ENCODE data around the gene RDH14.
A peak's percentile ranks its signal among the peaks of the same experiment; 100 is the strongest.

The RDH14 gene

GRCh38 chr2:18583905-18584607 is 23.6 kb upstream of the RDH14 start:
- no peak overlapping the region for H3K4me3 ChIP-seq (ENCODE audit: low read depth, low read length)
- no peak for TF ChIP-seq POLR2A (IDR thresholded peaks at IDR 0.05; ENCODE audit: extremely low read depth, insufficient read length)
- no peak for TF ChIP-seq MYC (IDR thresholded peaks at IDR 0.05; ENCODE audit: low read depth, low read length)
- TF ChIP-seq, protein P1, sequence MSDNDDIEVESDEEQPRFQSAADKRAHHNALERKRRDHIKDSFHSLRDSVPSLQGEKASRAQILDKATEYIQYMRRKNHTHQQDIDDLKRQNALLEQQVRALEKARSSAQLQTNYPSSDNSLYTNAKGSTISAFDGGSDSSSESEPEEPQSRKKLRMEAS (IDR thresholded peaks at IDR 0.05; ENCODE audit: low read depth, low read length): no peak
- TF ChIP-seq, protein P2, sequence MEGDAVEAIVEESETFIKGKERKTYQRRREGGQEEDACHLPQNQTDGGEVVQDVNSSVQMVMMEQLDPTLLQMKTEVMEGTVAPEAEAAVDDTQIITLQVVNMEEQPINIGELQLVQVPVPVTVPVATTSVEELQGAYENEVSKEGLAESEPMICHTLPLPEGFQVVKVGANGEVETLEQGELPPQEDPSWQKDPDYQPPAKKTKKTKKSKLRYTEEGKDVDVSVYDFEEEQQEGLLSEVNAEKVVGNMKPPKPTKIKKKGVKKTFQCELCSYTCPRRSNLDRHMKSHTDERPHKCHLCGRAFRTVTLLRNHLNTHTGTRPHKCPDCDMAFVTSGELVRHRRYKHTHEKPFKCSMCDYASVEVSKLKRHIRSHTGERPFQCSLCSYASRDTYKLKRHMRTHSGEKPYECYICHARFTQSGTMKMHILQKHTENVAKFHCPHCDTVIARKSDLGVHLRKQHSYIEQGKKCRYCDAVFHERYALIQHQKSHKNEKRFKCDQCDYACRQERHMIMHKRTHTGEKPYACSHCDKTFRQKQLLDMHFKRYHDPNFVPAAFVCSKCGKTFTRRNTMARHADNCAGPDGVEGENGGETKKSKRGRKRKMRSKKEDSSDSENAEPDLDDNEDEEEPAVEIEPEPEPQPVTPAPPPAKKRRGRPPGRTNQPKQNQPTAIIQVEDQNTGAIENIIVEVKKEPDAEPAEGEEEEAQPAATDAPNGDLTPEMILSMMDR (IDR thresholded peaks at IDR 0.05; ENCODE audit: low read depth, low read length): no peak
- DNase-seq (ENCODE audit: low read depth): no peak

GRCh38 chr2:18580606-18581005 is 20.2 kb upstream of the RDH14 start:
- DNase-seq (ENCODE audit: low read depth): no peak
- no peak overlapping the region for H3K4me3 ChIP-seq (ENCODE audit: low read depth, low read length)
- TF ChIP-seq, protein P1 (IDR thresholded peaks at IDR 0.05; ENCODE audit: low read depth, low read length): no peak
- TF ChIP-seq, protein P2 (IDR thresholded peaks at IDR 0.05; ENCODE audit: low read depth, low read length): no peak
- TF ChIP-seq MYC (IDR thresholded peaks at IDR 0.05; ENCODE audit: low read depth, low read length) (no peak), POLR2A (IDR thresholded peaks at IDR 0.05; ENCODE audit: extremely low read depth, insufficient read length) (no peak)

GRCh38 chr2:18578033-18578432 is 17.6 kb upstream of the RDH14 start:
- TF ChIP-seq, protein P1 (IDR thresholded peaks at IDR 0.05; ENCODE audit: low read depth, low read length): no peak
- TF ChIP-seq POLR2A (IDR thresholded peaks at IDR 0.05; ENCODE audit: extremely low read depth, insufficient read length) (no peak), MYC (IDR thresholded peaks at IDR 0.05; ENCODE audit: low read depth, low read length) (no peak)
- TF ChIP-seq, protein P2 (IDR thresholded peaks at IDR 0.05; ENCODE audit: low read depth, low read length): no peak
- no peak overlapping the region for H3K4me3 ChIP-seq (ENCODE audit: low read depth, low read length)
- DNase-seq (ENCODE audit: low read depth): no peak

- no peak overlapping the region for H3K4me3 ChIP-seq (ENCODE audit: low read depth, low read length)
- DNase-seq (ENCODE audit: low read depth): no peak
- TF ChIP-seq POLR2A (IDR thresholded peaks at IDR 0.05; ENCODE audit: extremely low read depth, insufficient read length): no peak
- TF ChIP-seq, protein P1 (IDR thresholded peaks at IDR 0.05; ENCODE audit: low read depth, low read length): no peak
- no peak for TF ChIP-seq MYC (IDR thresholded peaks at IDR 0.05; ENCODE audit: low read depth, low read length)
- TF ChIP-seq, protein P2 (IDR thresholded peaks at IDR 0.05; ENCODE audit: low read depth, low read length): no peak
Observed at GRCh38 chr2:18566145-18566769, 5.8 kb upstream of the RDH14 start.

GRCh38 chr2:18560797-18561085 is 288 bp upstream of the RDH14 start:
- no peak for DNase-seq (ENCODE audit: low read depth)
- peak overlapping the region; percentile 83 for H3K4me3 ChIP-seq (ENCODE audit: low read depth, low read length)
- TF ChIP-seq MYC (IDR thresholded peaks at IDR 0.05; ENCODE audit: low read depth, low read length): no peak
- TF ChIP-seq POLR2A (IDR thresholded peaks at IDR 0.05; ENCODE audit: extremely low read depth, insufficient read length): peak; percentile 29

GRCh38 chr2:18559531-18560030 is 872 bp downstream of the RDH14 start:
- DNase-seq (ENCODE audit: low read depth): no peak
- H3K4me3 ChIP-seq (ENCODE audit: low read depth, low read length): peak overlapping the region; percentile 83
- TF ChIP-seq, protein P1 (IDR thresholded peaks at IDR 0.05; ENCODE audit: low read depth, low read length): no peak
- TF ChIP-seq POLR2A (IDR thresholded peaks at IDR 0.05; ENCODE audit: extremely low read depth, insufficient read length) (no peak), MYC (IDR thresholded peaks at IDR 0.05; ENCODE audit: low read depth, low read length) (no peak)
- TF ChIP-seq, protein P2 (IDR thresholded peaks at IDR 0.05; ENCODE audit: low read depth, low read length): no peak

All from NB4 (cell line).